Thymus (tissue), 11 donors: ENCODE results near the gene LAG3. TPM values are rescaled to one million over a fixed set of nuclear protein-coding genes. Genes with fewer than 3 reads are reported as not detected.
A peak's percentile ranks its signal among the peaks of the same experiment; 100 is the strongest.

Experiments used
- DNase-seq, 9 donors: peaks; one replicate each; pipeline ENCODE4 v3.0.0-alpha.2; 2013; ENCODE audit warnings: low spot score in 9 of 9, low read depth in 6 of 9, missing footprints in 1 of 9
- H3K27ac ChIP-seq, 2 donors: one replicate each; pipeline ENCODE4 v1.5.1; 2013; ENCODE audit warnings: control low read depth in 1 of 2, low read depth in 1 of 2, low read length in 1 of 2, mild to moderate bottlenecking in 1 of 2, moderate library complexity in 1 of 2
- H3K27me3 ChIP-seq, 2 donors: one replicate each; pipeline ENCODE4 v1.5.1; 2013; ENCODE audit warnings: low read length in 1 of 2; ENCODE audit not compliant: control insufficient read depth in 2 of 2, insufficient read depth in 1 of 2
- H3K36me3 ChIP-seq, 2 donors: one replicate each; pipeline ENCODE4 v1.5.1; 2013; ENCODE audit warnings: low read length in 1 of 2, mild to moderate bottlenecking in 1 of 2, moderate library complexity in 1 of 2; ENCODE audit not compliant: control insufficient read depth in 2 of 2, insufficient read depth in 2 of 2
- H3K4me1 ChIP-seq, 2 donors: one replicate each; pipeline ENCODE4 v1.5.1; 2013; ENCODE audit warnings: low read length in 2 of 2; ENCODE audit not compliant: control insufficient read depth in 2 of 2, insufficient read depth in 2 of 2
- H3K4me3 ChIP-seq, 2 donors: one replicate each; pipeline ENCODE4 v1.5.1; 2013; ENCODE audit warnings: low read length in 2 of 2, control low read depth in 1 of 2, mild to moderate bottlenecking in 1 of 2
- H3K9me3 ChIP-seq, 2 donors: one replicate each; pipeline ENCODE4 v1.5.1; 2013; ENCODE audit warnings: low read length in 1 of 2, mild to moderate bottlenecking in 1 of 2; ENCODE audit not compliant: control insufficient read depth in 2 of 2, insufficient read depth in 1 of 2
- WGBS: extraction: QIAGEN DNeasy Blood & Tissue Kit; methylation state at CpG from one replicate; pipeline ENCODE4 v1.1.7; 2013; 5-methylcytosine and 5-hydroxymethylcytosine counted together
- polyA plus RNA-seq: library from polyadenylated mRNA; stranded (reverse); fragments of 200-250 nt; gene quantifications from one replicate; pipeline ENCODE4 v1.2.3, GENCODE V29; 2013
- total RNA-seq: library from RNA; stranded (reverse); fragments of 120-200 nt; gene quantifications from one replicate; pipeline ENCODE4 v1.2.4, GENCODE V29; 2013
- donor health status: healthy.

LAG3 gene
- total and polyA plus RNA-seq, 2 donors, result 1.5 to 4.8 TPM

DNA sequence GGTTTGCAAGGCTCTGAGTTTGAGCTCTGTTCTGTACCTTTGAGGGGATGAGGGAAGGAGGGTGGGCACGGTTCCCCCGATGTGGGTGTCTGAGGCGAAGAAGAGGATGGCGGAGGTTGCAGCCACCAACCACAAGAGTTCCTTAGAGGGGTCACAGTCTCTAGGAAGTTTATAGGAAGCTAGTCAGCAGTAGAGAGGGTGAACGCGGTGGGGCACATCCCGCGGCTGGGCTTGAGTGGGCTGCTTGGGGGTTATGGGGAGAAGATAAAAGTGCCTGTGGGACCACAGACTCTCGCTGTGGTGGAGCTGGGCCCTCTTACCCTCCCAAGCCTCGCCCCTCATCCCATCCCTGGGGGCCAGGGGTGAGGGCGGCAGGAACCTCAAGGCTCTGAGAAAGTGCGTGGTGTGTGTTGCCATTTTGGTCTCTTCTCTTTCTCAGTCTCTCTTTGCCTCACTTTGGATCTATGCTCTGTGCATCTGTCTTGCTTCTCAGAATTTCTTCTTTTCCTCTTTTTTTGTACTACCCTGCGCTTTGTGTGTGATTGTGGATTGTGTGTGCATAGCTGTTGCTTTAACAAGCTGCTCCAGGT is 19.7 kb downstream of the LAG3 start:
- peak in 3 of 9 donors; percentile 50 to 74 (median 56) for DNase-seq
- H3K27ac ChIP-seq, result peak overlapping the region; percentile 86 to 88
- peaks cover 0 to 7% of the 10 kb centered on the region in 2 donors for H3K9me3 ChIP-seq
- H3K4me1 ChIP-seq, result peaks cover 24 to 81% of the 10 kb centered on the region in 2 donors
- 11% methylated on average over 13 of the region's 13 CpGs for WGBS
- H3K36me3 ChIP-seq, result peaks cover 22 to 42% of the 10 kb centered on the region in 2 donors
- H3K4me3 ChIP-seq, result peak overlapping the region; percentile 59 to 94
- H3K27me3 ChIP-seq, result peaks cover 0 to 4% of the 10 kb centered on the region in 2 donors

DNA sequence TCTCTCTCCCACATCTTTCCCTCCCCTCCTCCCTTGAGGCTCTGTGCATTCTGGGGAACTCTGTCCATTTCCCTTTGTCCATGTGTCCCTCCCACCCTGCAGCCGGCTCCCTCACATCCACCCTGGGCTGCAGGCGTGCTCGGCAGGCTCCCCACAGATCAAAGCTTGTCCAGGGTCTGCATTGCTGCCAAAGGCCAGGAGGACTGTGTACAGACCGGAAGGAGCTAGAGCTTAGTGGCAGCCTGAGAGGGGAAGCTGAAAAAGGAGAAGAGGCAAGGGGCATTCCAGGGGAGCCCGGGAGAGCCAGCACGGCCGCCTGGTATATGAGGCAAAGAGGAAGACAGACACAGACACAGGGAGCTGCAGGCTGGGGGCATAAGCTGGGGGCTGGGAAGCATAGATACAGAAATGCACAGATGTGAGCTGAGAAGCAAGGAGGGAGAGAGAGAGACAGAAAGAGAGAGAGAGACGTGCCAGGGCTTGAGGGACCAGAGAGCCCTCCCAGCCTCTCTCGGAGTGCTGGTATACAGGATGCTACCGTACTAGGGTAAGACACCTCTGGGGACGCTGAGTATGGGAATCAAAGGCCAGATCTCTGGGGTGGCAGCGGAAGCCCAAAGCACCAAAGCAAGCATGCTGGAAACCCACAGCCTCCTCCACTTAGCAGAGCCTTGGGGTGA is 20.3 kb downstream of the LAG3 start:
- 12% methylated on average over 12 of the region's 12 CpGs for WGBS
- DNase-seq, result peak in 3 of 9 donors; percentile 54 to 76 (median 59)
- peaks cover 0 to 4% of the 10 kb centered on the region in 2 donors for H3K27me3 ChIP-seq
- H3K36me3 ChIP-seq, result peaks cover 25 to 49% of the 10 kb centered on the region in 2 donors
- H3K4me3 ChIP-seq, result peak overlapping the region; percentile 59 to 94
- peaks cover 23 to 79% of the 10 kb centered on the region in 2 donors for H3K4me1 ChIP-seq
- H3K27ac ChIP-seq, result peak overlapping the region; percentile 86 to 88
- peaks cover 0 to 7% of the 10 kb centered on the region in 2 donors for H3K9me3 ChIP-seq

- H3K36me3 ChIP-seq, result peaks cover 42 to 69% of the 10 kb centered on the region in 2 donors
- H3K9me3 ChIP-seq, result peaks cover 0 to 2% of the 10 kb centered on the region in 2 donors
- no peak overlapping the region for H3K4me3 ChIP-seq
- peaks cover 0 to 4% of the 10 kb centered on the region in 2 donors for H3K27me3 ChIP-seq
- DNase-seq, result no peak
- H3K4me1 ChIP-seq, result peaks cover 12 to 64% of the 10 kb centered on the region in 2 donors
- H3K27ac ChIP-seq, result no peak overlapping the region
- WGBS, result 95% methylated on average over 2 of the region's 2 CpGs
Observed at GRCh38 chr12:6795088-6795487, 22.8 kb downstream of the LAG3 start.

DNA sequence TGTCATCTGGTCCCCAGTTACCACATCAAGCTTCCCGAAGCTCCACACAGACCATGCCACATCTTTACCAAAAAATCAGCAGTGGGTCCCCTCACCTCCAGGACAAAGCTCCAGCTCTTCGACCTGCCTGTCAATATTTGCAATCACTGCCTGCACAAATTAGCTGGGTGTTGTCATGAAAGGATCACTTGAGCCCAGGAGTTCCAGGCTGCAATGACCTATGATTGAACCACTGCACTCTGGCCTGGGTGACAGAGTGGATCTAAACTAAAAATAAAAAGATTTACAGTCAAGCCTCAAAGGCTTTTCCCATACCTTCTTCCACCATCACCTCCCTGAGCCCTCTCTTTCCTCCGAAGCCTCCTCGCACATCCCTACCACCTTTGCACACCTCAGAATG is 24.3 kb downstream of the LAG3 start:
- Histone ChIP-seq H3K27ac (no peak overlapping the region), H3K4me1 (peaks cover 12 to 55% of the 10 kb centered on the region in 2 donors), H3K36me3 (peaks cover 48 to 81% of the 10 kb centered on the region in 2 donors), H3K27me3 (peaks cover 0 to 4% of the 10 kb centered on the region in 2 donors), H3K9me3 (peaks cover 0 to 2% of the 10 kb centered on the region in 2 donors), H3K4me3 (no peak overlapping the region)
- DNase-seq, result no peak
- WGBS, result 98% methylated on average over 4 of the region's 4 CpGs

DNA sequence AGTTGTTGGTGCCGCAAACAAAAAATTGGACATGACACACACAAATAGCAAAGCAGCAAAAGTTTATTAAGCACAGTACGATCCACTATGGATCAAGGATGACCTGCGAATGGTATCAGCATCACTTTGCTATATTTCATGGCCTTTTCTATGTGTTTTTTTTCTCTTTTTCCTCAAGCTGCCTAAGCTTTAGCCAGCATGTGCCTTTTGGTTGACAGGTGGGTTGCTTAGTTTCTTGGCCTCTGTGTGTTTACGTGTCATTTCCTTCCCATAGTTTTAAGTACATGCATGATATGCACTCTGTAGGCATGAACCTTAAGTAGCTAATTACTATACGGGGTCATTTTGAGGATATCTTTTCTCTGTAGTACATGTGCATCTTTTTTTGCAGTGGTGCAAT is 26.8 kb downstream of the LAG3 start:
- H3K36me3 ChIP-seq, result peaks cover 63 to 87% of the 10 kb centered on the region in 2 donors
- peaks cover 0 to 4% of the 10 kb centered on the region in 2 donors for H3K27me3 ChIP-seq
- no peak for DNase-seq
- no peak overlapping the region for H3K27ac ChIP-seq
- no peaks in the 10 kb centered on the region for H3K9me3 ChIP-seq
- peaks cover 5 to 33% of the 10 kb centered on the region in 2 donors for H3K4me1 ChIP-seq
- no peak overlapping the region for H3K4me3 ChIP-seq
- 93% methylated on average over 5 of the region's 5 CpGs for WGBS

- no peak overlapping the region for H3K27ac ChIP-seq
- WGBS, result 95% methylated on average over 1 of the region's 1 CpG
- peaks cover 0 to 11% of the 10 kb centered on the region in 2 donors for H3K4me1 ChIP-seq
- H3K4me3 ChIP-seq, result no peak overlapping the region
- H3K27me3 ChIP-seq, result no peaks in the 10 kb centered on the region
- DNase-seq, result no peak
- H3K9me3 ChIP-seq, result no peaks in the 10 kb centered on the region
- H3K36me3 ChIP-seq, result peaks cover 41 to 61% of the 10 kb centered on the region in 2 donors
Observed at GRCh38 chr12:6807170-6807569, 34.9 kb downstream of the LAG3 start.

GRCh38 chr12:6809056-6809455 is 36.7 kb downstream of the LAG3 start:
- Histone ChIP-seq H3K36me3 (peaks cover 39 to 62% of the 10 kb centered on the region in 2 donors), H3K4me1 (peaks cover 0 to 11% of the 10 kb centered on the region in 2 donors), H3K4me3 (no peak overlapping the region), H3K27ac (no peak overlapping the region), H3K9me3 (no peaks in the 10 kb centered on the region), H3K27me3 (no peaks in the 10 kb centered on the region)
- no peak for DNase-seq
- 94% methylated on average over 10 of the region's 10 CpGs for WGBS

- H3K27me3 ChIP-seq, result no peaks in the 10 kb centered on the region
- H3K4me3 ChIP-seq, result no peak overlapping the region
- WGBS, result 83% methylated on average over 1 of the region's 1 CpG
- H3K4me1 ChIP-seq, result peaks cover 0 to 11% of the 10 kb centered on the region in 2 donors
- DNase-seq, result no peak
- H3K36me3 ChIP-seq, result peaks cover 54 to 66% of the 10 kb centered on the region in 2 donors
- peak overlapping the region in 1 of 2 donors; percentile 39 for H3K27ac ChIP-seq
- H3K9me3 ChIP-seq, result no peaks in the 10 kb centered on the region
Observed at GRCh38 chr12:6810758-6811157, 38.4 kb downstream of the LAG3 start.

- no peak overlapping the region for H3K4me3 ChIP-seq
- peaks cover 0 to 3% of the 10 kb centered on the region in 2 donors for H3K9me3 ChIP-seq
- H3K4me1 ChIP-seq, result peaks cover 0 to 16% of the 10 kb centered on the region in 2 donors
- H3K27ac ChIP-seq, result no peak overlapping the region
- peaks cover 68 to 77% of the 10 kb centered on the region in 2 donors for H3K36me3 ChIP-seq
- WGBS, result 91% methylated on average over 4 of the region's 4 CpGs
- no peaks in the 10 kb centered on the region for H3K27me3 ChIP-seq
- DNase-seq, result no peak
Observed at GRCh38 chr12:6813363-6813762, 41.0 kb downstream of the LAG3 start.
